GM19395 (cell line): ENCODE data around the gene TAS1R2.
A peak's percentile ranks its signal among the peaks of the same experiment; 100 is the strongest.
"Not testable (repeated sequence)": the region's sequence is repeated elsewhere in the genome, so short reads cannot be mapped to it uniquely, and the experiment has no call there.

ENCODE experiments used
- ATAC-seq: cut with Tn5 transposase; IDR thresholded peaks from one replicate; pipeline ENCODE4 v1.9.1; 2021; ENCODE audit warnings: mild to moderate bottlenecking, moderate library complexity; ENCODE audit not compliant: unreplicated experiment

The TAS1R2 gene

DNA sequence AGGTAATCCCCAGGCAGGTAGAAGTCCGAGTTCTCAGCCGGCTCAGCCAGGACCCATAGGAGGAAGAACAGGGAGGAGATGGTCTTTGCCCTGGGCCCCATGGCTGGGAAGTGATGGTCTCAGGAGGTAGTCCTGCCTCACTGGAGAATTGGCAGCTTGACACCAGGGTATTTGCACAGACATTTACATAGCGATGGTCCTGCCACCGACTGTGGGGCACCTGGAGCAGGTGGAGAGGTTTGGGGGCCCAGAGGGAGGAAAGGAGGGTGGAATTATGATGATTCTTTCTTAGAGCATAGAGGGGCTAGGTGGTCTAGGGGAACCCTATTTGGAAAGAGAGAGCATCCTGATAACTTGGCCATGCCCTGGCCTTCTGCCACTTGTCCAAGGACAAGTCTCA lies at the start of gene TAS1R2:
Gene TAS1R2 (minus strand): TSS at position 101 of the 400 bp plus-strand sequence. CDS start 0 bp downstream, at position 101.
- ATAC-seq, result no peak

DNA sequence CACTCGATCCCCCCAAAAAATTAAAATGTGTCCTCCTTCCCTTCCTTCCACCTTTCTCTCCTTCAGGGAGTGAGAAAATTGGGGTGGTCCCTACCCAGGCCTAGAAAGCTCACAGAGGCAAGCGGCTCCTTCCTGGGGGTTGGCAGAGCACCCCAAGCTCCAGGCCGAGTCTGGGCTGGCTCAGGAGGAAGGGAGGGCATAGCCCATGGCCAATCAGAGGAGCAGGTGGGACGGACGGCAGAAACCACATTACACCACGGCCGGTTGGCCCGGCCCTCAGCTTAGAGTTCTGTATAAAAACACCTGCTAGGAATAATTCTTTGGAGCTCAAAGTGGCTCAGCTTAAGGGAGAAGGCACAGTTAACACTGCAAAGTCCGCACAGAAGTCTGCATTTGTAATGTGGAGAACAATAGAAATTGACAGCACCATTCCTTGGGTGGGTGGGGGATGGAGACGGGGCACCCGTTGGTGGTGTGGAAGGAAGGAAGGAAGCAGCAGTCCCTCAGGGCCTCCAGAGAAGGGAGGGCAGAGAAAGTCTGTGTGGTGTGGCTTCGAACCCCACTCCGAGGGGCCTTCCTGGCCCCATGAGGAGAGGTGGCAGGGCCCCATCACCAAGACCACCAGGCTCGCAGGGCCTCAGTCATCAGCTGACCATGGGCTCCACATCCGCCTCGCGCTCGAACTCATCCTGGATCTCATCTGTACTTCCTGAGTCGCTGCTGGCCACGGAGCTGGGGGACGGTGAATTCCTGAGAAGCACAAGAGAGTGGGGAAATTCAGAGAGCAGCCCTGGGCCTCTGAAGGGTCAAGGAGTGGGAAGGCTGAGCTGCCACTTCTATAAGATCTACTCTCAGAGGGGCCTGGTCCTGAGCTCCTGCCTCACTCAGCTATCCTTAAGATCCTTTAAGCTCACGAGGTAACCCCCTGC lies 48.7 kb upstream of the TAS1R2 start:
- no peak for ATAC-seq

DNA sequence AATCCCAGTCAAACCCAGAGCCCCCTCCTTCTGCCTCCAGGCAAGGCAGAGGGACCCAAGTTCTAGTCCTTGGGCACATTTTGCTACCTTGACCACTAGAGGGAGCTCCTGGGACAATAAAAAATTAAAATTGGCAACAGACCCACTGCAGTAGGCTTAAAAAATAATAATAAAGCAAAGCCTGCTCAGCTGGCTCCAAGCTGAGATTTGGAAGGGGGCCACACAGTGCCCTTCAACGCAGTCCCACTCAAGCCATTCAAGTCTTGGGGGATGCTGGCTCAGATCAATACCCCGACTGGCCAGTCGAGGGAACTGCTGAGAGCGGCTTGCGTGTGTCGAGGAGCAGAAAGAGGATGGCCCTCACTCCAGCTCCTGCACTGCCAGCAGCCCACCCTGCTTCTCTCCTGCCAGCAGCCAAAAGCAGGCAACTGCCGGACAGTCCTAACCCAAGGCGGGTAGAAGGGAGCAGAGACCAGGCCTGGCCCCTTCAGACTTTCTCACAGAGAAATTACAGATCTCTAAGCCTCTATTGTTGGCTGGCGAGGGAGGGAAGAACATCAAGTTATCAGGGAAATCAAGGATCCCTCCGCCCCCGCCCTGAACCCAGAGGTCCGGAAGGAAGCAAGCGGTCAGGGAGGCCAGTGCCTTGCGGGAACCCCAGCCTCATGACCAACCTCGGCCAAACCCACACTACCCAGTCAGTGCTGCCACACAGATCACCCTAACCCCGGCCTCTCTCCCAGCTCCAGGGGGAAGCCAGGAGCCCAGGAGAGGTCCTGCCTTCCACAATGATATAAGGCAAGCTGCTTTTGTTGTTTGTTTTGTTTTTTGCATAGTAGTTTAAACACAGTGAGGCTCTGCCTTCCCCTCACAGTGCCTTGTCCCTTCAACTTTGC lies 47.8 kb upstream of the TAS1R2 start:
- no peak for ATAC-seq

DNA sequence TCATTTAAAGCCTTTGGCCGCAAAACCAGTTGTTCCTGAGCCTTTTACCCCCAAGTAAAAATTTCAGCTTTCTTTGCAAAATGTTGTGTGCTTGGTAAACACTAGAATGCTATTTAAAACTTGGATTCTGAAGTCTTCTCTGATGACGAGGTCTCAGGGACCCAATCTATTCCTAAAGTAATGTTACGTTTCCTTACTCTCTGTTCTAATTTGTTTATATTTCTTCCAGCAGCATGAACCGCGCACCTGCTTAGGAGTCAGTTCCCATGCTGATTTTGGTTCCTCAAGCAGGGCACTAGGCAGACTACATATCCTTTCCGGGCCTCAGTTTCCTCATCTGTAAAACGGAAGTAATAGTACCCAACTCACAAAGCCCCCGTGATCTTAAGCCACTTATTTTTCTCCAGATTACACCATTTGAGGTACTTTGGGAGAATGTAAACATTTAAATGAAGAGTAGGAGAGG lies 43.9 kb upstream of the TAS1R2 start:
- ATAC-seq, result no peak

DNA sequence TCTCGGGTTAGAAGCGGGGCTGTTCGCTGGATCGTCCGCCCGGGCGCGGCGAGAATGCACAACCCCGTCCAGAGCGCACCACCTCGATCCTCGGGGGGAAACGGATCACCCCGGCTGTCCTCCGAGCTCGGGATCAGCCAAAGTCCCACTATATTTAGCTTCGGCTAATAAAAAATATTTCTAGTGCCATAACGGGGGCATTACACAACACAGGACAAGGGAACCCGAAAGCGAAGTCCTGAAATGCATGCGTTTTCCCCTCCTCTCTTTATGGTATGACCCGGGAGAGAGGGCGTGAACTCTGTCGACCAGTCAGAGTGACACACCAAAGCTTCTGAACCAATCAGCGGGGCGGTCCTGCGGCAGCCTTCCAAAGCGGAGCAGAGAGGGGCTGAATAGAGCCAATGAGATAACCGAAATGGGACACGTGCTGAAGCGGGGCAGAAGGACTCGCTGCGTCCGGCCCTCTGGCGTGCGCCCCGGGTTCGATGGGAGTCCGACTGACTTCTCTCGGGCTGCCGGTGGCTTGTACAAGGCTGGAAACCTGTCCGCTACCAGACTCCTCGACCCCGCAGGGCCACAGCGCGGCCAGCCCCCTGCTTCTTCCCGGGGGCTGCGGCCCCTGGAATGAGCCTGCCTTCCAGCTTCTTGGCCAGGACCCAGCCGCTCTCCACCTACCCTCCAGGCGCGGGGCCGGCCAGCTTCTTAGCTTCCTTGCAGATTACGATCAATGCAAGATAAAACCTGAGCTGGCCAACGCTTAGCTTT lies 43.2 kb upstream of the TAS1R2 start, which contains the start of gene ALDH4A1:
Gene ALDH4A1 (minus strand): TSS at position 33 of the 768 bp plus-strand sequence. CDS start 32 bp downstream, at position 1.
- ATAC-seq, result peak; percentile 98

DNA sequence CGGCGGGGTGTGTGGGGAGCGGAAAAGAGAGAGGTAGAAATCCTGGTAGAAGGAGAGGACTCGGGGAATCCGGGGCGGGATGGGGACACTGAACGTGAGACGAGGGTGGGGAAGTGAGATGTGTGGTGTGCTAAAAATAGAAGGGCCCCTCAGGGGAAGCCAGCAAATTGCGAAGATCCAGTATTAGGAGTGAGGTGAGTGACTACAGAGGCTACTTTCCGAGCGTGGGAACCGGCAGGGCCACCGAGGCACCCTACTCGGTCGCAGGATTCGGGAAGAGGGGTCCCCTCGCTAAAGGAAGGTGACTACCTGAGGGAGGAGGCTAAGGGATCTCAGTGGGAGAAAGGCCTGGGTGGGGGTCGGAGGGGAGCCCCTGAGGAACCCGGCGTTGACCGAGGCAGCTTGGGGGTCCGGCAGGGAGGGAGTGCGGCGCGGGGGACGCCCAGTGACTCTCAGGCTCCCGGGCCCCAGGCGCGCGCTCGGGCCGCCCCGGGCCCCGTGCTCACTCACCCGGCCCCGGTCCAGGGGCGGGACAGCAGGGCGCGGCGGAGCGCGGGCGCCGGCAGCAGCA lies 42.6 kb upstream of the TAS1R2 start:
- ATAC-seq, result no peak

DNA sequence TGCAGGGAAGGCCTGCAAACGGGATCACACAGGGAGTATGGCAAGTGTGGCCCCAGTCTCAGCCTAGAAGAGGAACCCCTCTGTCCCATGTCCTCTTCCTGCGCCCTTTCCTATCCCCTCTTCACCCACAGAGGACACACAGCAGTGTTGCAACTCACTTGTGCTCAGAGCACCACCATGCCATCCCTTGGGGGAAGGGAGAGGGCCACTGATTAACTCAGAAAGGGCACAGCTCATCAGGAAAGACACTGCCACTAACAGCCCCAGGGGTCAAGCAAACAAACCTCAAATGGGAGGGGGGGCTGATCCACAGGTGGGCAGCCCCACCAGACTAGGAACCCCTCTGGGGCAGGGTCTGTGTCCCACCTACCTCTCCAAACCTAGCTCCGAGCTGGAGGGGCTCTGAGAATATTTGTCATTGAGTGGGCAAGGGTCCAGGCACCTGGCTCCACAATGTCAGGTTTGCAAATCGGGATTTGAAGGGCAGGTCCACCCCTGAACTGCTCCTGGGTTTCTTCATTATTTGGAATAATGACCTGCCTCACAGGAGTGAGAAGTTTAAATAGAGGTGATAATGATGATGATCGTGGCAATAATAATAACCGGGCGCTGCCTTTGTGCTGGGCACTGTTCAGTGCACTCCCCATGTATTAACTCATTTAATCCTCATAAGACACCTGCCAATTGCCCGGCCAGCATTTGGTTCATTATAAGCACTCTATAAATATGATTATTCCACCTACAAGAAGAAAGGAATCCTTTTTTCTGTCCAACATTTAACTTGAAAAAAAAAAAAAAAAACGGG lies 41.9 kb upstream of the TAS1R2 start:
- ATAC-seq, result no peak

DNA sequence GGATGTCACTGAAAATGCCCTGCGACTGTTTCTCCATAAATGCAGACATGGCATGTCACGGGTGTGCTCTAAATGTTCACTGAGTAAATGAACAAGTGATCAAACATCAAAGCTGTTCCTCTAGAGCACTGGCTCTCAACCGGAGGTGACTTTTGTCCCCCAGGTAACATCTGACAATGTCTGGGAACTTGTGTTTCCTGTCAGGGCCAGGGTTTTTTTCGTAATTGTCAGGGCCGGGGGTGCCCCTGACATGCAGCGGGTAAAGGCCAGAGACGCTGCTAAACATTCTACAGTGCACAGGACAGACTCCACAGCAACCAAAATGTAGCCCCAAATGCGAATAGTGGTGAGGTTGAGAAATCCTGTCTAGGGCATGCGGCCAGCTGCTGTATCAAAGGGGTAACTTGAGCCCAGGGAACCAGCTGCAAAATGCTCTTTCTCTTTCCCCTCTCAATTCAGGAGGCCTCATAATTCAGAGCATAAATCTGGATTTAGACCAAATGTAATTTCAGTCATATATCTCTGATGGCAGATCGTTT lies 40.9 kb upstream of the TAS1R2 start:
- ATAC-seq, result no peak

DNA sequence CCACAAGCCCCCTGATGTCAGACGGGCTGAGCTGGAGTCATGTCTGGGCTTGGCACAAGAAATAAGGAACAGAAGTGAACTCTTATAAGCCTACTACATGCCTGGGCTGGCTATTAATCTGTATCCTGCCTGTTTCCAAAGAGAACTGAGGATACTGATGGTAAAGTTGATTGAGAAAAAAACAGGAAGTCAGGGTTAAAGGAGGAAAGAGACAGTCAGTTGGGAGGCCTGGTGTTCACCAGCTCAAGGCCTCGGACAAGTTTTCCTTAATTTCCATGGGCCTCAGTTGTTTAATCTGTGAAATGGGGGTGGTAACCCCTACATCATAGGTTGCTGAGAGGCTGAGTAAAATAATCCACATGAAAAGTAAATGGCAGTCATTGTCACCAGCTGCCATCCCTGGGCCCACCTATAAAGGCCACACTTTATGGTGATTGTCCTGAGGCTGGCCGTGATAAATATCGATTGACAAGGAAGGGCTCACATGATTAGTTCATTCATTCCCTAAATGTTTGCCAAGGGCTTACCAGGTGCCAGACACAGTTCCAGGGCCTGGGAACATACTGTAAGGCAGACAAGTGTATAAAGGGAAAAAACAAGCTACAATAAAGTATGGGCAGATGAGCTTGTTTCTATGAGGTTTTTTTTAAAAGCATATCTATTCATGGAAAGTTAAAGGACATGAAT lies 40.0 kb upstream of the TAS1R2 start:
- no peak for ATAC-seq

DNA sequence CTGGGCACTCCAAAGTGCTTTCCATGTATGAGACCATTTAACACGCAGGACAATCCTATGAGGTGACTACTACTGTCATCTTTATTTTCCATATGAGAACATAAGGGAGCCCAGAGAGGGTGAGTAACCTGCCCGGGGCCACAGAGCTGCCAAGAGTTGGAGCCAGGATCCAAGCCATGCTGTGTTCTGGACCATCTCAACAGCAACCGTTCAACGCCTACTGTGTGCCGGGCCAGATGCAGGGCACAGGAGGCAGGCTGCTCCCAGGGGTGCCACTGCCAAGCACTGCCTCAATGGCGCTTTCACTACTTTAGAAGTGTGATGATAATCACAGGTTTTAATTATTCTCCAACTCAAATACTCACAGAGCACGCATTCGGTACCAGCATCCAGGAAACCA lies 39.1 kb upstream of the TAS1R2 start:
- no peak for ATAC-seq

DNA sequence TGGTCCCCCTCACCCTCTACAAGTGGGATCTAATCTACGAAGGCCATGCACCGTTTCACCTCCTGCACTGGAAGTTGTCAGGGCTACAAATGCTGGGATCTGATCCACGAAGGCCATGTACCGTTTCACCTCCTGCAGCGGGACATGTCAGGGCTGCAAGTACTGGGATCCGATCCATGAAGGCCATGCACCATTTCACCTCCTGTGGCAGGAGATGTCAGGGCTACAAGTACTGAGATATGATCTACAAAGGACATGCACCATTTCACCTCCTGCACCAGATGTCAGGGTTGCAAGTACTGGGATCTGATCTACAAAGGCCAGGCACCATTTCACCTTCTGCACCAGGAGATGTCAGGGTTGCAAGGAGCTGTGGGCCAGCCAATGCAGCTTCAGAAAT lies 35.9 kb upstream of the TAS1R2 start:
- ATAC-seq, result no peak

DNA sequence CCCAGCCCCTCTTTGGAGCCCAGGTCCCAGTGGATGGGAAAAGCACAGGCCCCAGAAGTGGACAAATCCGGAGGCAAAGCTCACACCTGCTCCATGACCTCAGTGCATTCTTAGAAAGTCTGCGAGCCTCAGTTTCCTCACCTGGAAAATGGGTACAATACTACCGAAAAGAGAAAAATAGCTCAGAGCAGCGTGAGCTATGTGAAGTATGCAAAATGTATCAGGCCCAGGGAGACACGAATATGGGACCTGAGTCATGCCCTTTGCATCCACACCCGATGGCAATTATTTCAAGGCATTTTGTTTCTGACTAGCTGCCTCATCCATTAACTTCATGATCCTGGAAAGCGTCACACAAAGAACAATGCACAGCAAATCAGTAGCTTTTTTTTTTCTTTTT lies 33.7 kb upstream of the TAS1R2 start:
- no peak for ATAC-seq

DNA sequence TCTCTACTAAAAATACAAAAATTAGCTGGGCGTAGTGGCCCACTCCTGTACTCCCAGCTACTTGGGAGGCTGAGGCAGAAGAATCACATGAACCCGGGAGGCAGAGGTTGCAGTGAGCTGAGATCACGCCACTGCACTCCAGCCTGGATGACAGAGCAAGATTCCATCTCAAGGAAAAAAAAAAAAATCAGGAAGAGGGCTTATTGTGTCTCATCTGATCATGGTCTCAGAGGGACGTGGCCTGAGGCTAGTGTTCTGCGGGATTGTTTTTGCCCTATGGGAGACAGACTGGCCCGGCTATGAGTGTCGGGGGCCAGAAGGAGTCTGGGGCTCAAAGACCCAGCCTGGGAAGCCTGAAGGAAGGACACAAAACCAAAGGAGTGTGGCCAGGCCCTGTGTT lies 32.4 kb upstream of the TAS1R2 start:
- ATAC-seq, result not testable (repeated sequence)

DNA sequence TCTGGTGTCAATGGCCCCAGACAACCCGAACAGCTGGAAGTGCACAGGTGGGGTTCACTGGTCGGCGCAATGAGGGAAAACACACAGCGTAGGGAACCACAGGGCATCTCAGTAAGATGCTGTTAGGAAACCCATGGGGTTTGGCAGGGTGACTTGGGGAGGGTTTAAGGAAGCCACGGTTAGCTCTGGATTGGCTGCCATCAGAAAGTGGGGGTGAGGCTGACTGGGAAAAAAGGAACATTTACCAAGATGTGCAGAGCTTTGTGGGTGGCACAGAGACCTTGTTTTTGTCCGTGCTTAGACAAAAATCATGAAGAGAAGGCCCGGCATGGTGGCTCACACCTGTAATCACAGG lies 31.9 kb upstream of the TAS1R2 start:
- no peak for ATAC-seq

DNA sequence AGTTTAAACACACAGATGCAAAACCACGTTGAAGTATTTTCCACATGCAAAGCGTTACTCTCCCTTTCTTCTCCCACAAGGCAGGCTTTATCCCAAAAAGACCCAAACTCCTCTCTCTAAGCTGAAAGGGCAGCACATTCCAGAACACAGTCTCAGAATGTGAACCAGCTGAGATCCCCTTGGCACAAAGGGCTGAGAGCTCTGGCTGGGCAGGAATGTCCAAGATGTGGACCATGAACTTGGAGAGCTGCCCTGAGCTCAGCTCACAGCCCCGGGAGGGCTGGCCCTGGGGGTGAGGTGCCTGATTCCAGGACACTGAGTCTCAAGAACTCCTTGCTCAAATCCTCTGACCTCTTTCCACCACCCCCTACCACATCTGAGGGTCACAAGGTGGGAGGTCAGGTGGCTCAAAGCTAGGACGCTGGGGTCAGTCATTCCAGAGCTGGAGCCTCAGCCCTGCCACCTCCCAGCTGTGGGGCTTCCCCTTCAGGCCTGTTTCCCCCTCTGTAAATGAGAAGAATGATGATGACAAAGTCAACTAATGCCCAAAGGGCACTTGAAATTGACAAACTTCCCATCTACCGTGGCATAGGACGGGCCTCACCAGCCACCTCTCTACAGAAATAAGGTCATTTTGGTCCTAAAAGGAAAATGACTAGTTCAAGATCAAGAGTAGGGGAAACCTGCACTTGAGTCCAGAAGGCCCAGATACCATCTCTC lies 31.4 kb upstream of the TAS1R2 start:
- ATAC-seq, result no peak

DNA sequence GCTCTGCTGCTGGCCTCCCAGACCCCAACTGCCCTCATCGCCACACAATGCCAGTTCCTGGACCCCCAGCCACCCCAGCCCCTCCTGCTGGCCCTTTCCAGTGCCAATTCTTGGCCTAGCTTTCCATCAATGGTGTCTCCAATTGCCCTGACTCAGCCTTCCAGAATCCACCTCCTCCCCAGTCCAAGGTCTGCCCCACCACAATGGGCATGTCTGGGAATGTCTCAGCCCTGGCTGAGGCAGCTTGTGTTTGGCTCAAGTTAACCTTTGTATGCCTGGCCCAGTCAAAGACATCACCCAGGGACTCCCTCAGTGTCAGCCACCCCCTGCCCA lies 26.5 kb upstream of the TAS1R2 start:
- no peak for ATAC-seq

DNA sequence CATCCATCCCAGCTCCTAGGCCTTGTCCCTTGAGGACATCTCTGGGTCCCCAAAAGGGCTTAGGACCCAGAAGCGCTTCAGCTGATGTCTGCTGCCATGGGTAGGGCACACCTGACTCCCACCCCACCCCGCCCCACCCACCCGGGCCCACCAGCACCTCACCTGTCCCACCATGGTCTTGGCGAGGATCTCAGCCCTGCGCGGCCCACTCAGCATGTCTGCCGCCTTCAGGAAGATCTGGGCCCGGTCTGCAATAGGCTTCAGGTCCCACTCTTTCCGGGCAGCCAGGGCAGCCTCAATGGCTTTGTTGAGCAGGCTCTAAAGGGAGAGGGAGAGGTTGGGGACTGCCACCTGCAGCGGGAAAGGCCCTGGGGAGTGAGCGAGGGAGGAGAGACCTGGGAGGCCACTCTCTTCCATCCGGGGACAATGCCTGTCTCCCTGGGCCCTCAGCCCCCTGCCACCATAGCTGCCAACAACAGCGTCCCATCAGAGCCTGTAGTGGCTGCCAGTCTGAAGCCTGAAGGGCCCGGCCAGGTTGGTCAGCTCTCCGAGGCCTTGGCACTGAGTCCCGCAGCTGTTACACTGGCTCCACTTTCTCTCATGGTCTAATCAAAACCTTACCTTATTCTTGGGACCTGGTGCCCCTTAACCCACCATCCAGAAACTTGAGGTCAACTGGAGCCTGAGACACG lies 26.0 kb upstream of the TAS1R2 start:
- ATAC-seq, result no peak

DNA sequence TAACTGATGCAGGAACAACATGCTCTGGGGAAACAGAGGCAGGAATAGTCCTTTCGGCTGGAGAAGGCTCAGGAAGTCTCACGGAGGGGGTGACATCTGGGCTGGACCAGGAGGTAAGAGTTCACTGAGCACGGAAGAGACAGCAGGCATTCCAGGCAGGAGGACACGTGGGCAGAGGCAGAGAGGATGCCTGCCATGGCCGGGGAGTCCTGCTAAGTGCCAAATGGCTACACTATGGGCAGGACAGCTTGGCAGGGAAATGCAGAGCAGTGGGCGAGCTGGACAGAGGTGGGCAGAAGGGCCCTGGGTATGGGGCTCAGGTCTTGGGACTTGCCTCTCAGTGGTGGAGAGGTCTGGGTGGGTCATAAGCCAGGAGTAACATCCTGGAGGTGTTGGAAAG lies 25.3 kb upstream of the TAS1R2 start:
- ATAC-seq, result no peak
